Activated naive CD4-positive, alpha-beta T cell treated with anti-CD3 and anti-CD28 coated beads, Interleukin-2, amount 10 ng/mL, durations not matched to agents 7 days and 5 days (primary cell): ENCODE results near the gene BAG2.
A peak's percentile ranks its signal among the peaks of the same experiment; 100 is the strongest.

Experiments used
- CTCF ChIA-PET: fragments of 350-600 bp; sonication (Branson Sonifier 250); formaldehyde crosslinking; loops from one replicate; lab custom pipeline; 2021; ENCODE audit warnings: antibody characterized with exemption; lab: Charles Lee
- DNase-seq: peaks from one replicate; pipeline ENCODE4 v3.0.0-alpha.2; 2020
- H3K27ac Mint-ChIP-seq: one replicate; pipeline ENCODE4 v1.8.0; 2021; ENCODE audit warnings: mild to moderate bottlenecking, moderate library complexity, mixed read lengths
- H3K27me3 Mint-ChIP-seq: one replicate; pipeline ENCODE4 v1.8.0; 2021; ENCODE audit warnings: mild to moderate bottlenecking, mixed read lengths
- H3K36me3 Mint-ChIP-seq: one replicate; pipeline ENCODE4 v1.8.0; 2021; ENCODE audit warnings: mixed read lengths
- H3K4me1 Mint-ChIP-seq: one replicate; pipeline ENCODE4 v1.8.0; 2021; ENCODE audit warnings: mixed read lengths
- H3K4me3 Mint-ChIP-seq: one replicate; pipeline ENCODE4 v1.8.0; 2021; ENCODE audit warnings: mild to moderate bottlenecking, moderate library complexity, mixed read lengths
- H3K9me3 Mint-ChIP-seq: one replicate; pipeline ENCODE4 v1.8.0; 2021; ENCODE audit warnings: mixed read lengths

Gene BAG2

DNA sequence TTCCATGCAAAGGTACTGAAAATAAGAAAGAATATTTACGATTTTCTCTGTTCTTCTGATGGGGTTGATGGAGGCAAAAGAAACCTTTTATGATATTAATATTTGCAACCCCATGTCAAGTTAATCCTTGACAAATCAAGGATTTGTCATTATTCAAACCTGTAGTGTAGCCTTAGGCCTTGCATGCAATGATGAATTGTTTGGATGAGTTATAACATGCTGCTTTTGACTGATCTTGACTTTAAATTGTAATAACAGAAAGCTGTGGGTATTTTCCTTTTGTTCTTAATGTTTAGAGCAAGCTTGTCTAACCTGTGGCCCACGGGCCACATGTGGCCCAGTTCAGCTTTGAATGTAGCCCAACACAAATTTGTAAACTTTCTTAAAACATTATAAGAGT lies 13.0 kb upstream of the BAG2 start:
- H3K9me3 Mint-ChIP-seq = peaks cover 4% of the 10 kb centered on the region
- no peak overlapping the region for H3K4me3 Mint-ChIP-seq
- CTCF ChIA-PET = no interaction called here
- peaks cover 39% of the 10 kb centered on the region for H3K36me3 Mint-ChIP-seq
- DNase-seq = no peak
- H3K4me1 Mint-ChIP-seq = no peaks in the 10 kb centered on the region
- H3K27me3 Mint-ChIP-seq = no peaks in the 10 kb centered on the region
- H3K27ac Mint-ChIP-seq = no peak overlapping the region

DNA sequence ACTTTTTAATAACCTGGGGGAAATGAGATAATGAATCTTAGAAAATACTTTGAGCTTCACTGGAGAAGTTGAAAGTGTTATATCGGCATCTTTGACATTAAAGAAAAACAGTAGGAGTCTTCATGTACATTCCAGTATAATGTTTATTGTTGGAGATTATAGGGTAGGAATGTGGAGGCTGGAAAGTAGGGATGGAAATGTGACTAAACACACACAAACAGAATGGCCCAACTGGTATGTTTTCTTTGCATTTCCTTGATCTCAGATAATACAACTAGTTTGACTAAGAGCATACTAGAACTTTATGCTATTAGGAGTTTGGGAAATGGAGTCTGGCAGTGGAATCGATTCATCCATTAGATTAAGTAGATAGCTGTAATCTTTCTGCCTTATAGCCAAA lies 10.1 kb upstream of the BAG2 start:
- no peak overlapping the region for H3K27ac Mint-ChIP-seq
- CTCF ChIA-PET = no interaction called here
- no peak for DNase-seq
- H3K9me3 Mint-ChIP-seq = peaks cover 11% of the 10 kb centered on the region
- H3K27me3 Mint-ChIP-seq = no peaks in the 10 kb centered on the region
- peaks cover 44% of the 10 kb centered on the region for H3K36me3 Mint-ChIP-seq
- no peak overlapping the region for H3K4me3 Mint-ChIP-seq
- no peaks in the 10 kb centered on the region for H3K4me1 Mint-ChIP-seq

DNA sequence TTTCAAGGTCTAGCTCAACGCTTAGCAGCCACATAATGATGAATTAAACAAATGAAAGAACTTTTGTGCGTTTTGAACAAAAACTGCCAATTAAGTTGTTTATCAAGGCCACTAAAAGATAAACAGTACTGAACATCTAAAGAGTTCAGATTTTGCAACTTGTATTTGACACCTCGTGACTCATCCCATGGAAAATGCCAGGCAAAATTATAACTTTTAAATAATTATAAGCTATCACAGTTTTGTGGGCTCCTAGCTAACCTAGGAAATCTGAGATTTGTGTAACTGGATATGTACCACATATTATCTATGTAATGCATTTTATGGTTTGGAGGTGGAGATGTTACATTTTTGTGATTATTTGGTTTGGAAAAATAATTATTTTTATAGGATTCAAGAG lies 9.6 kb upstream of the BAG2 start:
- H3K27ac Mint-ChIP-seq = no peak overlapping the region
- H3K36me3 Mint-ChIP-seq = peaks cover 46% of the 10 kb centered on the region
- no peak overlapping the region for H3K4me3 Mint-ChIP-seq
- no peak for DNase-seq
- peaks cover 11% of the 10 kb centered on the region for H3K9me3 Mint-ChIP-seq
- H3K4me1 Mint-ChIP-seq = no peaks in the 10 kb centered on the region
- H3K27me3 Mint-ChIP-seq = no peaks in the 10 kb centered on the region
- CTCF ChIA-PET = no interaction called here

DNA sequence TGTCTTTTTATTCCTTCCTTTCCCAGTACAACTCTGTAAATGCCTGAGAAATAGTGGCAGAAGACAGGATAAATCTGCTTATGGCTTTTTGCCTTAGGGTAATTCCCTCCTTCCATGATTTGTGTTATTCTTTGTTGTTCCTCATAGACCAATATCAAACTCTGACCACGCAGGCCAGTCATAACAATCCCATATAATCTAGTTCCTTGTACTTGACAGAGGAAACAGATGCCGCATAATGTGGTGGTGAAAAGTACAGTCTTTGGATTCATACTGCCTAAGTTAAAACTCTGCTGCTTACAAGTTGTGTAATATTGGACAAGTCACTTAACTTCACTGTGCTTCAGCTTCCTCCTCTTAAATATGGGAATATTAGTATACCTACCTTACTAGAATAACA lies 8.2 kb upstream of the BAG2 start:
- H3K27ac Mint-ChIP-seq = no peak overlapping the region
- H3K36me3 Mint-ChIP-seq = peaks cover 41% of the 10 kb centered on the region
- no peaks in the 10 kb centered on the region for H3K27me3 Mint-ChIP-seq
- peaks cover 11% of the 10 kb centered on the region for H3K9me3 Mint-ChIP-seq
- CTCF ChIA-PET = no interaction called here
- no peaks in the 10 kb centered on the region for H3K4me1 Mint-ChIP-seq
- no peak overlapping the region for H3K4me3 Mint-ChIP-seq
- no peak for DNase-seq

DNA sequence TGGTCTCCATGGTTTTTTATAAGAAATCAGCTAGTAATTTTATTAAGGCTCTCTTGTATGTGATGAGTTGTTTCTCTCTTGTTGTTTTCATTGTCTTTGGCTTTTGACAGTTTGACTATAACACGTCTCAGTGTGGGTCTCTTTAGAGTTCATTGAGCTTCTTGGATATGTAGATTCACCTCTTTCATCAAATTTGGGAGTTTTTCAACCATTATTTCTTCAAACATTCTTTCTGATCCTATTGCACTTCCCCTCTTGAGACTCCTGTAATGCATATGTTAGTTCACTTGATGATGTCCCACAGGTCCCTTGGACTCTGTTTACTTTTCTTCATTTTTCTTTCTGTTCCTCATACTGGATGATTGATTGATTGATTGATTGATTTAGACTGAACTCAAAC lies 7.0 kb upstream of the BAG2 start:
- Mint-ChIP-seq H3K36me3 (peaks cover 41% of the 10 kb centered on the region), H3K27me3 (no peaks in the 10 kb centered on the region), H3K27ac (peak overlapping the region; percentile 20), H3K9me3 (peaks cover 11% of the 10 kb centered on the region), H3K4me3 (no peak overlapping the region), H3K4me1 (peaks cover 3% of the 10 kb centered on the region)
- DNase-seq = no peak
- CTCF ChIA-PET = no interaction called here

DNA sequence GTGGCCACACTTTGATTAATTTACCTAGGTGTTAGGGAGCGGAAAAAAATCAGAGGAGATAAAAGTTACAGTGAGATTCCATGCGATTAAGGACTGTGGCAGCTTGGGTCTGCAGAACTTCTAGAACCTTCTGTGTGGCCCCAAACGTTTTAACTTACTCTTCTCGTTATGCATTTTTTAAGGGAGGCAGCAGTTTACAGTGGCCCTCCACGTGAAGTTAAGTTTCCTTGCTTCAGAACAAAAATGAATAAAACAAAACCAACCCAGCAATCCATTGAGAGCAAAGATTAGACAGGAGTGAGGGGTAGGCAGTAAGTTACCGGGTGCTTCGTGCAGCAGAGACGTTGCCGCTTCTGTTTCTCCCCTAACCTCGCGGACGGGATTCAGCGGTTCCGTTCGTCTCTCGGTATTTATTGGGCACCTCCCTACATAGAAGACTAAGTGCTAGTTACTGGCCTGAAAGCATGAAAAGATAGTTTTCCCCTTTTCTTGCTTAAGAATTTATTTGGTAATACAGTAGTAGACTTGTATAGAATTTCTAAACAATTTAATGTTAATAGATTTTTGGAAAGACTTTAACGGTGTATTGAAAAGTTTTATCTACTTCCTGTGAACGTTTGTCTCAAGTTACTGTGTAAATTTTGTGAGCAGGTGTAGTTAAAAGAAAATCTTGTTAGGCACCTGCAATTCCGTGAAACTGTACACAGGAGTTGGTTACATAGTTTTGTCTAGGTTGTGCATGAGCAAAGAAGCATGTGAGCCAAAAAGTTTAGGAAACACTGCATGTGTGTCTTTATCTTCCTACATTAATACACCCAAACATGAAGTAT lies 1.1 kb downstream of the BAG2 start:
- DNase-seq = peak; percentile 50

DNA sequence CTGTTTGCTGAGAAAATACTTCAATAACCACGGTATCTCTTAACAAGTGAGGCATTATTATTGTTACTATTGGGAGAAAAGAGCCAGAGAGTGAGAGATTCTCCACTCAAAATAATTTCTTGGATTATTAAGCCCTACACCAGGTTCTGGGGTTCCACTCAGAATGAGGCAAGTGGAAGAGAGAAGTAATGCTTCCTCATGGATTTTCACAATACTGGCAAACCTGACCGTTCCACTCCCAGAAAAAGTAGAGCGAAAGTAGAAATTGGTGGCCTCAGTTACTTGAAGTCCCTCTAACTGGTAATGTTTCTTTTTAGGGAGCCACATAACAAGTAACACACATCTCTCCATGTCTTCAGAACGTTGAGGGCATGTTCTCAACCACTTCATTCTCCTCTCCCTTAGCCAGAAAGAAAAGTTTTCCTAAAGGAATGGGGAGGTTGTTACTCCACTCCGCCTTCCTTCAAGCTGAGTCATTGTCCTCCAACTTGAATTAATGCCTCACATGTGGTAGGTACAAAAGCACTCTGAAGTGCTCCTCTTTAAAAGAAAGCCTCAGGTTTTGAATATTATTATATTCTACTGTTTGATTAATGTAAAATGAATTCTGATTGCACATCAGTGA lies 1.9 kb downstream of the BAG2 start:
- Mint-ChIP-seq H3K27ac (peak overlapping the region; percentile 92), H3K36me3 (peaks cover 13% of the 10 kb centered on the region), H3K4me3 (peak overlapping the region; percentile 90), H3K4me1 (peaks cover 50% of the 10 kb centered on the region), H3K27me3 (no peaks in the 10 kb centered on the region), H3K9me3 (no peaks in the 10 kb centered on the region)
- DNase-seq = no peak
- CTCF ChIA-PET = interaction anchor here (1.2 kb wide), 1 partner anchor 14 kb away, joined by 3 read pairs; no protein-coding TSS in a partner anchor

More for the DNA sequence above, 1.1 kb downstream of the BAG2 start:
- Mint-ChIP-seq H3K4me1 (peaks cover 47% of the 10 kb centered on the region), H3K36me3 (peaks cover 12% of the 10 kb centered on the region), H3K9me3 (no peaks in the 10 kb centered on the region), H3K4me3 (peak overlapping the region; percentile 90), H3K27ac (peak overlapping the region; percentile 92), H3K27me3 (no peaks in the 10 kb centered on the region)
- CTCF ChIA-PET = interaction anchor here (1.2 kb wide), 1 partner anchor 15 kb away, joined by 3 read pairs; no protein-coding TSS in a partner anchor

DNA sequence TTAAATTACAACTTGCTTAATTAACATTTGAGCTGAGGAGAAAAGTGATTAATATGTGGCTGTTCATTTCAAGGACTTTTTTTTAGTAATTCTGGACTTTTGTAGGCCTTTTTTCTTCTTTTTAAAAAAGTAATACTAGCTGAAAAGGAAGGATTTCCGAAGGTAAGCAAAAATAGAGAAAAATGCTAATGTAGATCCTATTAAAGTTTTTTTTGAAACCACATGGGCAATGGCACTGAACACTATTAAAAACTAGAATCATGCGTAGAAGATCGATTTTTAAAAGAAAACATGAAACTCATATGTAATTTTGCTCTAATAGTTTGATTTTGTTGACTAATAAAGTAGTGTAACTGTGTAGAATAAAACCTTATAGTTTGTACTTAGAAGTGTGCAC lies 2.4 kb downstream of the BAG2 start:
- H3K4me3 Mint-ChIP-seq = no peak overlapping the region
- H3K9me3 Mint-ChIP-seq = no peaks in the 10 kb centered on the region
- DNase-seq = no peak
- no peaks in the 10 kb centered on the region for H3K27me3 Mint-ChIP-seq
- CTCF ChIA-PET = interaction anchor here (1.2 kb wide), 1 partner anchor 13 kb away, joined by 3 read pairs; no protein-coding TSS in a partner anchor
- peaks cover 13% of the 10 kb centered on the region for H3K36me3 Mint-ChIP-seq
- peaks cover 51% of the 10 kb centered on the region for H3K4me1 Mint-ChIP-seq
- no peak overlapping the region for H3K27ac Mint-ChIP-seq

DNA sequence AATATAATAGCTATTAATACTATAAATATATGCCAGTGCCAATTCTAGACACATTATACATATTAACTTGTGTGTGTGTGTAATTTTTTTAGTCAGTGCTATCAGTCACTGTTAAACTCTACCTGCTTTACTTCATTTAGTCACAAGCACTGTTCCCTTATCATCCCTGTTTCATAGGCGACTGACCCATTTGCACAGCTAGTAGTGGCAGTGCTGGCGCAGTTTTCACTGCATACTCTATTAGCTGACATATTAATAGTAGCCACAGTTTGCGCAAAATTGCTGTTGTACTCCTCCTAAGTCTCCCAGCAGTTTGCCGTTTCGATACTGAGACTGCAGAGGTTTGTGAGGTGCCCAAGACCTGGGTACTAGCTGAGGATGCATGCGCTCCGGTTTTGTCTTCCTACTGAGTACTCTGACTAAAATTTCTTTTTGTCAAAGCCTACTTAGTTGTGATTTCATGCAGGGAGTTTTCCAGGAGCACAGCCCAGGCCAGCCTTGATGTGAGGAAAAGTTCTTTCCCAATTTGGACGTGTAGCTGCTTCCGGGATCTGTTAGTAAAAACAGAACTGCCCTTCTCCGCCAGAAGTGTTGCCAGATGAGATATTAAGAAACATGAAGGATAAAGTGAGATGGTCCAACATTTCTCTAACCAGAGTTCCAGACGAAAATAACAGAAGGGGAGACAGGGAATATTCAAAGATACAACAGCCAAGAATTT lies 5.6 kb downstream of the BAG2 start:
- Mint-ChIP-seq H3K36me3 (peaks cover 24% of the 10 kb centered on the region), H3K4me1 (peaks cover 30% of the 10 kb centered on the region), H3K9me3 (no peaks in the 10 kb centered on the region), H3K27me3 (no peaks in the 10 kb centered on the region), H3K4me3 (no peak overlapping the region), H3K27ac (no peak overlapping the region)
- no peak for DNase-seq
- CTCF ChIA-PET = no interaction called here

DNA sequence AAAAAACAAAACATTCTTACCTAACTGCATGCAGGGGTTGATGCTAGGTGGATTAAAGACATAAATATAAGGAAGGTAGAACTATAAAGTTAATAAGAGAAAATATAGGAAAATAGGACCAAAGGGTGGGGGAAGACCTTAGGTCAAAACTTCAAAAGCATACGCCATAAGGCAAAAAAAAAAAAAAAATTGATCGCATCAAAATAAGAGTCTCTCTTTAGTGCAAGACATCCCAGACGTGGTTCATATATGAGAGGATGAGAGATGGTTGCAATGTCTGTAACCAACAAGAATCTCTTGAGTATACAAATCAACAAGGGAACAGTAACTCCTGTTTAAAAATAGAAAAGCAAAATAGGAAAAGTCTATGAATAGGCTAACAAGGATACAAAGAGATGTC lies 8.5 kb downstream of the BAG2 start:
- no peak overlapping the region for H3K4me3 Mint-ChIP-seq
- no peaks in the 10 kb centered on the region for H3K27me3 Mint-ChIP-seq
- H3K9me3 Mint-ChIP-seq = no peaks in the 10 kb centered on the region
- peaks cover 39% of the 10 kb centered on the region for H3K36me3 Mint-ChIP-seq
- no peak overlapping the region for H3K27ac Mint-ChIP-seq
- no peak for DNase-seq
- H3K4me1 Mint-ChIP-seq = peaks cover 9% of the 10 kb centered on the region
- CTCF ChIA-PET = no interaction called here

DNA sequence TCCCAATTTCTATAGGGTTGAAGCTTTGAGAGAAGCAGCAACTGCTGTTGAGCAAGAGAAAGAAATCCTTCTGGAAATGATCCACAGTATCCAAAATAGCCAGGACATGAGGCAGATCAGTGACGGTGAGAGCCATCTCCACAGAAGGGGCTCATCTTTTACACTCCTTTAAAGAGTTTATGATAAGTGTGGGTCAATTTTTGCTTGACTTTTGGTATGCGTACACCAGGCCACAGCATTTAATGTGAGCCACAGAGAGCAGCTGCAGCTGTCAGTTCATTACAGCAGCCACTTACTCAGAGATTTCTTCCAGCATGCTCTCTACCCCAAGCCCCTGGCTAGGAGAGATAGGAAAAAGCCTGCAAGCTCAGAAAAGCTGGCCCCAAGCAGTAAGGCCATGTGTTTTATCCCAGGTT lies 9.9 kb downstream of the BAG2 start:
- no peak for DNase-seq
- H3K9me3 Mint-ChIP-seq = no peaks in the 10 kb centered on the region
- peak overlapping the region; percentile 4 for H3K27ac Mint-ChIP-seq
- no peak overlapping the region for H3K4me3 Mint-ChIP-seq
- CTCF ChIA-PET = interaction anchor here (0.9 kb wide), 1 partner anchor 16 kb away, joined by 4 read pairs; no protein-coding TSS in a partner anchor
- H3K4me1 Mint-ChIP-seq = peaks cover 8% of the 10 kb centered on the region
- peaks cover 39% of the 10 kb centered on the region for H3K36me3 Mint-ChIP-seq
- no peaks in the 10 kb centered on the region for H3K27me3 Mint-ChIP-seq

DNA sequence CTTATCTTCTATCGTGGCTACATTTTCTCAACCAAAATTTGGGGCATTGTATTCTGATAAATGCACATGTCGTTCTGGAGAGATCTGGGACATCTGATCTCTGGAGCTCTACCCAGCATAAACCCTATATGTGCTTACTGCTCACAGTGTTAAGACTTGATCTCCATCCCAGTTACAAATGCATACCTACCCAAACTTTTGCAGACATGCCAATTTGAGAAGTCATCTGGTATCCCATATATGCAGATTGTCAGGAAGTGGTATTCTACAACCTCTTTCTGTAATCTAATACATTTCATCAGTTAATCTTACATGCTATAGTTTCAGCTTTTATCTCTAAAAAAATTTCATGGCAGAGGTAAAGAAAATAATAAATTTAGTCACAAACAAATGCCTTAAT lies 11.2 kb downstream of the BAG2 start:
- no peak for DNase-seq
- no peaks in the 10 kb centered on the region for H3K27me3 Mint-ChIP-seq
- CTCF ChIA-PET = no interaction called here

DNA sequence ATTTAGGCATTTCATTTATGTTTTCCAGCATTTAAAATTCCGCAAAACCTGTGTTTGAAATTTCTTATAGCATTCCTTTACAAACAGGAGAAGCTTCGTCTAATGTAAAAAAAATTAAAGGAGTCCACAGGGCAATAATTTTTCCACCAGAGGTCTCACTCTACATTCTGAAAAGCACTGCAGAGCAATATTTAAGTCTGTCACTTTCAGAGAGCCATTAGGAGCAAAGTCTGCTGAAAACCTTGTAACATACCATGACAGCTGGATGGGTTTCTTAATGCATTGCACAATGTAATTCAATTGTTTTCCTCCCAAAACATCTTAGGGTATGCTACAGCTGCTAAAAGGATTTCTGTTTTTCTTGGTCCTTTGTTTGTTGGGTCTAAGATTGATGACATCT lies 18.0 kb downstream of the BAG2 start:
- no peak for DNase-seq
- CTCF ChIA-PET = interaction anchor here (0.7 to 2.0 kb wide), 4 partner anchors 101 to 286 kb away, joined by 3 to 9 read pairs (median 5); partner anchors contain the start of genes PRIM2 and ZNF451
- no peak overlapping the region for H3K27ac Mint-ChIP-seq
- no peaks in the 10 kb centered on the region for H3K27me3 Mint-ChIP-seq
- no peak overlapping the region for H3K4me3 Mint-ChIP-seq
- H3K4me1 Mint-ChIP-seq = peaks cover 6% of the 10 kb centered on the region
- no peaks in the 10 kb centered on the region for H3K9me3 Mint-ChIP-seq
- H3K36me3 Mint-ChIP-seq = peaks cover 25% of the 10 kb centered on the region

More for the DNA sequence above, 11.2 kb downstream of the BAG2 start:
- Mint-ChIP-seq H3K9me3 (no peaks in the 10 kb centered on the region), H3K27ac (no peak overlapping the region), H3K4me1 (peaks cover 7% of the 10 kb centered on the region), H3K36me3 (peaks cover 39% of the 10 kb centered on the region), H3K4me3 (no peak overlapping the region)

DNA sequence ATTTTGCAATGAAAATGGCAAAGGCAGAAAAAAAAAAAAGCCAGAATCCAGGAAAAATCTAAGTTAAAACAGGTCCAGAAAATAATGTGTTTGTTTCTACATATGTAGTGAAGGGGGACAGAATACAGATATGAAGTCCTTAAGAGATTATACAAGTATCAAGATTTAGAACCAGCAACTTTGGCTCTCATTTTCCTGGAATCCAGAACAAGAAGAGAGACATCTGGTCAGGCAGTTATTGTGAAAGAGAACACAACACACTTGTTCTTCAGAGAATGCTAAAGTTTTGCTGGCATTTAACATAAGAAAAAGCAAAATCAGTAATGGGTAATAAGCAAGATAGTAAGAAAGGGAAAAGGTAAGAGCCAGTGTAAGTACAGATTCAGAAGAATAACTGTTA lies 21.1 kb downstream of the BAG2 start:
- CTCF ChIA-PET = no interaction called here
- H3K36me3 Mint-ChIP-seq = peaks cover 24% of the 10 kb centered on the region
- DNase-seq = no peak
- H3K4me3 Mint-ChIP-seq = no peak overlapping the region
- no peaks in the 10 kb centered on the region for H3K9me3 Mint-ChIP-seq
- H3K27me3 Mint-ChIP-seq = no peaks in the 10 kb centered on the region
- H3K4me1 Mint-ChIP-seq = peaks cover 3% of the 10 kb centered on the region
- H3K27ac Mint-ChIP-seq = no peak overlapping the region
